GM18858 (cell line): Measurements from ENCODE around the gene CNTN4.
A peak's percentile ranks its signal among the peaks of the same experiment; 100 is the strongest.
"Not testable (repeated sequence)": the region's sequence is repeated elsewhere in the genome, so short reads cannot be mapped to it uniquely, and the experiment has no call there.

Source experiments
- ATAC-seq: cut with Tn5 transposase; IDR thresholded peaks from one replicate; pipeline ENCODE4 v1.9.1; 2021; ENCODE audit not compliant: unreplicated experiment

Gene CNTN4

GRCh38 chr3:2512881-2513280 lies 414.2 kb downstream of the CNTN4 start:
- no peak for ATAC-seq

- no peak for ATAC-seq
Measured at GRCh38 chr3:2513986-2514385, 415.3 kb downstream of the CNTN4 start.

DNA sequence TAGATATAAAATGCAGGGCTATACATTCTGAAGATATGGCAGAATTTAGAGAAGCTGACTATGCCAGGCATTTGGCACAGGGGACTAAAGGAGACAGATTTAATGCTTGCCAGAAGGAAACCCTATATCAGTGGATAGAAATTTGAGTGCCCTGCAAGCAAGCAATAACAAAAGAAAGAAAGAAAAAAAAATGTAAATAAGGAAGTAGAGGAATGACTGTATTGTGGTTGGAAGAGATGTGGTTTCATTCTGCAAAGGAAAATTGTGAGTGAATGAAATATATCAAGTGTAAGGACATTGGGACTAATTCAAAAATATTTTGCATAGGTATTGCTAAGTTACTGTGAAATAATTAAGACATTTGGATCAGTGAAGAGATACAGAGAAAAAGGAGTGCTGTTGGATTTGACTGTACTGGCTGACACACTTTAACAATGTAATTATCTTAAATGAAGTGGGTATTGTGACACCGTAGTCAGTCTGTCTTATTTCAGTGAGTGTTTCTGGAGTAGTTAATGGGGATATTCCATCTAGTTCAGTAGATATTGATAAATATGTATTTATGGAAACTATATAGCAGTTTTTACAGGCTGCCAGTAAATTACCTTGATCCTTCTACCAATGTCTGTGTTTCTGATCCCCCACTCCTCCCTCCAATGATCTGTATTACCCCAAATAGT lies 418.2 kb downstream of the CNTN4 start:
- ATAC-seq, result peak; percentile 54

DNA sequence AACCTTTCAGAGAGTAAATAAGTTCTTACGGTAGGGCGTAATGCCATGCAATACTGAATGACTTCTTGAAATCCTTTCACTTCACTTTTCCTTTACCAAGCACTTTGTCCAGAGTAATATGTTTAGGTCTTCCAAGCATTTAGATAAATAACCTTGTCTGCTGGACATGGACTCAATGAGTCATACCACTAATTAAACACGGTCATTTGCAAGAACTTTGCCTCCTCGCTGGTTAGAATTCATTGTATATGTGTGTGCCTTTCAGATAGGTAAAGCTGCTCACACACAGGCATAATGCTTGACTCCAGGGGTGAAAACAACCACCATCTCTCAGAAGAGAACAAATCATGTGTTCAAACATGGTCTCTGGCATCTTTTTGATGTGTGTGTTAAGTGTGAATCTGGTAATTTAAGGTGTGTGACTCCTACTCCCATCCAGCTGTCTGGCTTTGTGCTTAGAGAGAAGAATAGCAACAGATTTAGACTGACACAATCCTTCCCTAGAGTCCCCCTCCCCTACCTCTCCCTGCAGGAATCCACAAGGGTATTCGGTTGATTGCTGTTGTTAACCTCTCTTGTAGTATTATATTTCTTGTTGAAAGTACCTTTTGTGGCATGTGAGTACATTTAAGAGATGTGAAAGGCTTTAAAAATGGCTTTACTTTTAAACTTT lies 419.0 kb downstream of the CNTN4 start:
- no peak for ATAC-seq

DNA sequence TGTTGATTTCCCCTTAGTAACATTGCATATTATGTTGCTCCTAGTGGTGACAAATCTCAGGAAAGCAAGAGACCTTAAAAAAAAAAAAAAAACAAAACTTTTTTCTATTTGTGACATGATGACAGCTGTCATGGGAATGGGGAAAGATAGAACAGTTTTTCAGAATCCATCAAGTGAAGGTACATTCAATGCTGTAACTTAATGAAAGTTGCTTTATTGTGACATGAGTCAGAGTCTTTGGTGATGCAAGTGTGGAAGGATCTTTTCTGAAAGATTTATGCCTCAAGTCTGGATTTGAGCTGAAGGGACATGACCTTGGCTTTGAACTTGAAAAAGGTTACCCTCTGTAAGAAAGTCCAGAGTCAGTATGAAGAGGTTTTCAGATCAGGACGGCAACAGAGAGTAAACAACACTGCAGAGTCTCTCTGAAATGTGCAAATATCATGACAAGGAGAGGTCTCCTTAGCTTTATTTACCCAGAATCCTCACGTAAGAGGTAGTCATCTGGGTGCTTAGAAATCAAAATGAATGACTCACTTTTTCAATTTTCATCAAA lies 424.7 kb downstream of the CNTN4 start:
- no peak for ATAC-seq

GRCh38 chr3:2525968-2526367 lies 427.3 kb downstream of the CNTN4 start:
- ATAC-seq, result no peak

DNA sequence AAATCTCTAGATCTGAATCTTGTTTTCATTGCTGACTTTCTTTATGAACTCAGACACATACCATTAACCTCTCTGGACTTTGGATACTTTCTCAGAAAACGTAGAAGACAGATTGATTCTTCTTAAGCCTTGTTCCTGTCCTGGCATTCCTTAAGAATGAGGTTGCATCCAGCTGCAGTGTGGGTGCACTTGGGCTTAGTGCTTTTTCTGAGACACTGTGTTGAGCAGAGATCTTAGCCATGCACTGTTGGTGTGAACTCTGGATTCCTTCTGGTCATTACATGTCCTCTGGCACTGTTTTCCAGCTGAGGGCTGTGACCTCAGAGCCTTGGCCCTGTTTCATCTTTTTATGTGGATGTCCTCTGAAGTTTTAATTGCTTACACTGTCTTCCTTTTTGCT lies 428.3 kb downstream of the CNTN4 start:
- no peak for ATAC-seq

- ATAC-seq, result not testable (repeated sequence)
Measured at GRCh38 chr3:2527328-2527727, 428.7 kb downstream of the CNTN4 start.

GRCh38 chr3:2534767-2535166 lies 436.1 kb downstream of the CNTN4 start:
- ATAC-seq, result not testable (repeated sequence)

GRCh38 chr3:2535206-2535605 lies 436.5 kb downstream of the CNTN4 start:
- ATAC-seq, result peak; percentile 41

DNA sequence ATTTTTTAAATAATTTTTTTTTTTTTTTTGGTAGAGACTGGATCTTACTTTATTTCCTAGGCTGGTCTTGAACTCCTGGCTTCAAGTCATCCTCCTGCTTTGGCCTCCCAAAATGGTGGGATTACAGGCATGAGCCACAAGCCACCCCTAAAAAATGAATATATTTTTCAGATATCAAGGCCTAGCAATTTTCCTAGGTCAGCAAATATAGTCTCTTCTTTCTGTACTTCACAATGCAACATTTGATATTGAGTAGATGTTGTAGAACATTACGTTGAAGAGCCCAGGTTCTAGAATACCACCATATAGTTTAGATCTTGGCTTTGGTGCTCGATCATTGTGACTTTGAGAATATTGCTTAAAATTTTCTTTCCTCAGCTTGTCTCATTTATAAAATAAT lies 437.9 kb downstream of the CNTN4 start:
- ATAC-seq, result no peak

DNA sequence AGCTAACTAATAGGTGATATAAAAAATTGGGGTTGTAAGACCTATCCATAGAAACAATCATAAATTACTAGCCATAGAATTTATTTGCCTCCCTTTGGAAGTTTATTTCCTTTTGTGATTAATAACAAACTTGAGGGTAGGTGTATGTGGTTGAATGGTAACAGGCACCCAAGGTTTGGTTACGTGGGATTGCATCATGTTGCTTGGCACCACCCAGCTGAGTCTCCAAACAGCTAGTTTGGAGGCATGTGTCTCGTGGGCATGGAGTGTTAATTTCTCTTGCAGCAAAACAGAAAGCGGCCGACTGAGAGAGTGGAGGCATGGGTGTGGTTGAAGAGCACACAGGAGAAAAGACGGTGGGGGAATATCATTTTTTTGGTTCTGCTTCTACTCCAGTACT lies 441.4 kb downstream of the CNTN4 start:
- no peak for ATAC-seq

- no peak for ATAC-seq
Measured at GRCh38 chr3:2543247-2543646, 444.6 kb downstream of the CNTN4 start.

GRCh38 chr3:2544212-2544611 lies 445.5 kb downstream of the CNTN4 start:
- no peak for ATAC-seq

DNA sequence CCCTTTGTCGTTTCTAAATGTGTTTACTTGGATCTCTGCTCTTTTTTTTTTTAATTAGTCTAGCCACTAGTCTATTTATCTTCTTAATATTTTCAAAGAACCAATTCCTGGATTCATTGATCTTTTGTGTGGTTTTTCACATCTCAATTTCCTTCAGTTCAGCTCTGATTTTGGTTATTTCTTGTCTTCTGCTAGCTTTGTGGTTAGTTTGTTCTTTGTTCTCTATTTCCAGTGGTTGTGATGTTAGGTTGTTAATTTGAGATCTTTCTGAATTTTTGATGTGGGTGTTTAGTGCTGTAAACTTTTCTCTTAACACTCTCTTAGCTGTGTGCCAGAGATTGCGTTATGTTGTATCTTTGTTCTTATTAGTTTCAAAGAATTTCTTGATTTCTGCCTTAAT lies 446.1 kb downstream of the CNTN4 start:
- no peak for ATAC-seq

- ATAC-seq, result no peak
Measured at GRCh38 chr3:2547049-2547448, 448.4 kb downstream of the CNTN4 start.

DNA sequence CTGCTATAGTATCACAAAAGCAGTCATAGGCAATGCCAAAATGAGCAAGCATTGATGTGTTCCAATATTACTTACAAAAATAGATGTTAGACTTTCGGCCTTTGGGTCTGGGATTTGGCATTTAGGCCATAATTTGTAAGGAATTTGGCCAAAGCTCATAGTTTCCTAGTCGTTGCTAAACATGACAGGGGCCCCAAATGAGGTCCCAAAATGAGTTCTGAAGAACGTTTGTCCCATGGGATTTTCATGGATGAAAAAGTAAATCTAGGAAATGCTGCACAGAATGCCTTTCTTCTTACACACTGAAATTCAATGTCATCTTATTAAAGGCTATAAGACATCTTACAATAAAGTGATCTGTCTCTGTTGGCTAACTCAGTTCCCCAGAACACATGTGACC lies 456.0 kb downstream of the CNTN4 start:
- no peak for ATAC-seq

DNA sequence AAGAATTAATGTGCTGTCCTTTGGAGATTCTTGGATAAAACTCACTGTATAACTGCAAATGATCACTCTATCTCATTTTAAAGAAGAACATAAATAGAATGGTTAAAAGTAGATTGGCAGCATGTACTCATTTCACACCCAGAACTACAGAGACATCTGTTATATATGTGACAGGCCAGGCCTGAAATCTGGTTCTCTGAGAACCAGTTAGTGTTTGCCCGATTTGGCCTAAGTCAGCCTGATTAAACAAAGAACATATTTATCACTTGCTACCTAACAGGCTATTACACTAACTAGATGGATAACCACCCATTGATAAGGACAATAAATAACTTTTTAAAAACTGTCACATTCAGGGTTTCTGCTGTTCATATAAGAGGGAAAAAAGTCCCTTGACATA lies 460.1 kb downstream of the CNTN4 start:
- ATAC-seq, result no peak

DNA sequence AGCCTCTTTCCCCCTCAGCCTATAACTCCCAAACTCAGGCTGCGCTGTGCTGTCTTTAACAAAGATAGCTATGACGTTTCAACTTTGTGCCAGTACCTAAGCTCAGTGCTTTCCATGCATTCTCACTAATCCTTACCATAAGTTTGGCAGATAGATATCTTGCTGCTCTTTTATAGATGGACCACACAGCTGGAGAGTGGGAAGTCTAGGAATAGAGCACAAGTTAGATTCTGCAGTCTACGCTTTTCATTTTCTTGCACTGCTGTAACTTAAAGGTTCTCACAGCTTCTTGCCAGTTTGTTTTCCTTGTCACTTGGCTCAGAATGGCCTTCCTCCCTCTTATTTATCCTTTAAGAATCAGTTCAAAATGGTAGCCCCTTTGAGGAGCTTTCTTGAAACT lies 468.8 kb downstream of the CNTN4 start:
- ATAC-seq, result no peak

GRCh38 chr3:2568156-2568555 lies 469.5 kb downstream of the CNTN4 start:
- ATAC-seq, result no peak

DNA sequence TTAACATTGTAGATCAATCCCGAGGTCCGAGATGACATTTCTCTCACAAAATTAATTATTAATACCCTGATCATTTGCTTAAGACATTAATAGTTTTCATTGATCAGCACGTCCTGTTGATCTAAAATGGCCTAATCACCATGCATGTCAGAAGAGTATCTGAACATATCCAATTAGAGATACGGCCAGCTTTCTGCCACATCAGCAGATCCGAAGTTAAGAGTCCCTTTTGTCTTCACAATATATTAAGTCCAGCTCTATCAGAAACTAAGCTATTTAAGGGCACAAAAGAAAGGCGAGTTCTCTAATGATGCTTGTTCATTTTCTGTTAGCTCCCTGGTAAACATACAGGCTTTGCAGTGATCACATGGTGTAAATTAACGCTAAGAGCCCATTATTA lies 470.3 kb downstream of the CNTN4 start:
- no peak for ATAC-seq

DNA sequence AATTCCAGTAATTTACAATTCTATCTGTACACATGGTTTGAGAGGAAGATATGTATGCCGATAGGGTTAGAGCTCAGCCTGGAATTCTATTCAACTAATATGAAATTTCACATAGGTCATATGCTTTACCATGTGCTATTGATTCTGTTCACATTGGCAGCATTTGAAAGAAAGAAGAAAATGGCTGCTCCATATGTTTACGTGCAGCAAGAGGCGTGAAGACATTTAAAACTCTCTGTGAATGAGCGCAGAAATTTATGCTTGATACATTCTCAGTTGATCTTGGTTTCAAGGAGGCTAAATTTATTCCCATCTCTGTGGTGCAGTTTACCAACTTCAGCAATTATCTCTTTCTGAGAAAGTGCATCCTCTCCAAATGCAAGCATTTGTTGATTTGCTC lies 478.9 kb downstream of the CNTN4 start:
- no peak for ATAC-seq

GRCh38 chr3:2578560-2578959 lies 479.9 kb downstream of the CNTN4 start:
- no peak for ATAC-seq
